IPS DF 19.7 (cell line): Measurements from ENCODE around the gene C7orf57.
"Not testable (repeated sequence)": the region's sequence is repeated elsewhere in the genome, so short reads cannot be mapped to it uniquely, and the experiment has no call there.

Source experiments
- DNase-seq: peaks from one replicate; pipeline ENCODE4 v3.0.0-alpha.2; 2013; ENCODE audit warnings: low read depth, low spot score

C7orf57 gene

GRCh38 chr7:48035301-48035966, at the start of gene C7orf57:
Gene C7orf57, plus strand, starts transcription at chr7:48035543. Its CDS starts 766 bp downstream, at chr7:48036309.
- peak; percentile 60 for DNase-seq

DNA sequence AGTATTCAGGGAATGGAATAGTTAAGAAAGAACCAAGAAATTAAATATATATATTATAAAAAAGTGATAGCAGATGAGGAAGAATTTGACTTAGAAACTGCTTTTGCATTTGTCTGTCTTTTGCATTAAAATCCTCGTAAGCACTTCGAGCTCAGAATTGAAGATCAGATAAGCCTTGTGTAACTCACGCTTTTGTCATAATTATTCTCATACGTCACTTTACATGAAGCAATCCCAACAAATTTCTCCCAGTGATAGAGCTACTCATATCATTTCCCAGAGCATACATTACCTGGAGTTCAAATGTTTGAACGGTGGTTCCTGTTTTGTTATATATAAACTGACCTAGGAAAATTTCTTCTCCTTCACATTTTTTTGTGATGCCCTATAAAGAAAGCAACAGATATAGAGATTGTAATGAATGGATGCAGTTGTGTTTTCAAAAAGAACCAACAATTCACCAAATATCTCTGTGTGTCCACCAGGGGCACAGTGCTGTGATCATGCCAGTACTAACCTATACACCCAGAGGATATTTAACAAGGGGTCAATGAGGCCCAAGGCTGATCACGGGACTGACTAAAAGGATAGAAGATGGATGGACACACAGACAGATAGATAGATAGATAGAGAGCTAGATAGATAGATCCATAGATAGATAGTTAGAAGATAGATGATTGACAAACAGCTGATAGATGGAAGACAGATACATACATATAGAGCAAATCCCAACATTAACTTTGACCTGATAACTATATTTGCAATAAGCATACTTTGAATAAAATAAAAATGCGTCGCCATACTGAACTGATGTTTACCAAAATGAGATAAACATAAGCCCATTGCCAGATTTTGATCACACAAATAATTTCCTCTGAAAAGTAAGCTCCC, 46.6 kb upstream of the C7orf57 start:
- DNase-seq = no peak

DNA sequence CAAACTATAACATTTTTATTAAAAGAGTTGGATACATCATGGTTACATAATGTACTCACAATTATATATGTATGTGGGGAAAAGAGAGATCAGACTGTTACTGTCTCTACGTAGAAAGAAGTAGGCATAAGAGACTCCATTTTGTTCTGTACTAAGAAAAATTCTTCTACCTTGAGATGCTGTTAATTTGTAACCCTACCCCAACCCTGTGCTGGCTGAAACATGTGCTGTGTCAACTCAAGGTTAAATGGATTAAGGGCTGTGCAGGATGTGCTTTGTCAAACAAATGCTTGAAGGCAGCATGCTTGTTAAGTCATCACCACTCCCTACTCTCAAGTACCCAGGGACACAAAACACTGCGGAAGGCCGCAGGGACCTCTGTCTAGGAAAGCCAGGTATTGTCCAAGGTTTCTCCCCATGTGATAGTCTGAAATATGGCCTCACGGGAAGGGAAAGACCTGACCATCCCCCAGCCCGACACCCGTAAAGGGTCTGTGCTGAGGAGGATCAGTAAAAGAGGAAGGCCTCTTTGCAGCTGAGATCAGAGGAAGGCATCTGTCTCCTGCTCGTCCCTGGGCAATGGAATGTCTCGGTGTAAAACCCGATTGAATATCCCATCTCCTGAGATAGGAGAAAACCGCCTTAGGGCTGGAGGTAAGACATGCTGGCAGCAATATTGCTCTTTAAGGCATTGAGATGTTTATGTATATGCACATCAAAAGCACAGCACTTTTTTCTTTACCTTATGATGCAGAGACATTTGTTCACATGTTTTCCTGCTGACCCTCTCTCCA, 45.5 kb upstream of the C7orf57 start:
- DNase-seq = not testable (repeated sequence)

DNA sequence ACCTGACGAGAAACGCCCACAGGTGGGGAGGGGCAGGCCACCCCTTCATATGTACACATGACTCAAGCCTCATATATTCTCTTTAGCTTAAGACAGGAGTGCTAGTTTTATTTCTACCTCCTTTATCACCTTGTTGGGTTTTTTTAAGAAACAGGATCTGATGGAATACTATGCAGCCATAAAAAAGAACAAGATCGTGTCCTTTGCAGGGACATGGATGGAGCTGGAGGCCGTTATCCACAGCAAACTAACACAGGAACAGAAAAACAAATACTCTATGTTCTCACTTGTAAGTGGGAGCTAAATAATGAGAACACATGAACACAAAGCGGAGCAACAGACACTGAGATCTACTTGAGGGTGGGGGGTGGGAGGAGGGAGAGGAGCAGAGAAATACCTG, 44.8 kb upstream of the C7orf57 start:
- DNase-seq = no peak

- DNase-seq = no peak
Observed at GRCh38 chr7:47991270-47991669, 44.1 kb upstream of the C7orf57 start.

GRCh38 chr7:47991741-47992311, 43.5 kb upstream of the C7orf57 start:
- peak; percentile 42 for DNase-seq

- no peak for DNase-seq
Observed at GRCh38 chr7:47992446-47992845, 42.9 kb upstream of the C7orf57 start.

DNA sequence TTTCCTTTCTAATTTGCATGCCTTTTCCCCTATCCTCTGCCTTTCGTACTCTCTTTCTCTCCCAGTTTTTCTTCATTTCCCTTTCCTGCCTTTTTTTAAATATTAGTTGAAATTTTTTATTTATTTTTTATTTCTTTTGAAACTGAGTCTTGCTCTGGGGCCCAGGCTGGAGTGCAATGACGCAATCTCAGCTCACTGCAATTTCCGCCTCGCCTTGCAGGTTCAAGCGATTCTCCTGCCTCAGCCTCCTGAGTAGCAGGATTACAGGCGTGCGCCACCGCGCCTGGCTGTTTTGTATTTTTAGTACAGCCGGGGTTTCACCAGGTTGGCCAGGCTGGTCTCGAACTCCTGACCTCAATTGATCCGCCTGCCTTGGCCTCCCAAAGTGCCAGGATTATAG, 35.9 kb upstream of the C7orf57 start:
- no peak for DNase-seq

DNA sequence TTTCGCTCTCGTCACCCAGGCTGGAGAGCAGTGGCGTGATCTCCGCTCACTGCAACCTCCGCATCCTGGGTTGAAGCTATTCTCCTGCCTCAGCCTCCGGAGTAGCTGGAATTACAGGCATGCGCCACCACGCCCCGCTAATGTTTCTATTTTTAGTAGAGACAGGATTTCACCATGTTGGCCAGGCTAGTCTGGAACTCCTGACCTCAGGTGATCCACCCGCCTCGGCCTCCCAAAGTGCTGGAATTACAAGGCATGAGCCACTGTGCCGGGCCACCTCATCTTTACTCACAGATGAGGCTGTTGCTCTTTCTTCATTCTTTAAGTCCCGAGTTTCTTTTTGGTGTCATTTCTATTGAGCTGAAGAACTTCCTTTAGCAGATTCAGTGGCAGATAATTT, 35.2 kb upstream of the C7orf57 start:
- DNase-seq = not testable (repeated sequence)

DNA sequence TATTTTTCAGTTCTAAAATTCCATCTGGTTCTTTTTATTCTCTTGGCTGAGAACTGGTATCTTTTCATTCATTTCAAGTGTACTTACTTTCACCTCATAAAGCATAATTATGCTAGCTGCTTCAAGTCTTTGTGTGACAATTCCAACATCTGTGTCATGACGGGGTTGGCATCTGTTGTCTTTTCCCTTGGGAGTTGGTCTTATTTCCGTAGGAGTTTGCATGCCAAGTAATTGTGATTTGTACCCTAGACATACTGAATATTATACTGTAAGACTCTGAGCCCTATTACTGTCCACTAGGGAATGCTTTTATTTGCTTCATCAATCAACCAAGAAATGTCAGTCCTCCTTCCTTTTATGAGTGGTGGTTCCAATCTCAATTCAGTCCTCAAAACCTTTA, 31.3 kb upstream of the C7orf57 start:
- no peak for DNase-seq

GRCh38 chr7:48004638-48005037, 30.7 kb upstream of the C7orf57 start:
- no peak for DNase-seq

GRCh38 chr7:48006866-48007265, 28.5 kb upstream of the C7orf57 start:
- no peak for DNase-seq

GRCh38 chr7:48009257-48009656, 26.1 kb upstream of the C7orf57 start:
- DNase-seq = no peak

GRCh38 chr7:48009954-48010353, 25.4 kb upstream of the C7orf57 start:
- DNase-seq = no peak

GRCh38 chr7:48011323-48011722, 24.0 kb upstream of the C7orf57 start:
- DNase-seq = no peak

DNA sequence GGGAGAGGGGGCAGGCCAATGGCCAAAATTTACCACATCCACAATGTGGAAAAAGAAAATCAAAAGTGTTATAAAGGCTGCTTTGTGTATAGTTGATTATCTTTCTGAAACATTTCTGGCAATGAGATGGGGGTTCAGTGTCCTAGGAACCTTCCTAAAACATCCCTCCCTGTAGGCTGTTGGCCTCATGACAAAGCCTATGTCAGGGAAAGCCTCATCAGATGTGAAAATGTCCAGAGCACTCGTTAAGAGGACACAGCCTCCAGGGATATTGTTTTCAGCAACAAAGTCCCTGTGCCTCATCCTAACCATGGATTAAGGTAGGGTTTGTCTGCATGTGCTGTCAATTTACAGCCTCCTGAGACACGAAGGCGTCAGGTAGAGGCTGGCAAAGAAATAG, 23.4 kb upstream of the C7orf57 start:
- DNase-seq = no peak

GRCh38 chr7:48016641-48017040, 18.7 kb upstream of the C7orf57 start:
- no peak for DNase-seq

DNA sequence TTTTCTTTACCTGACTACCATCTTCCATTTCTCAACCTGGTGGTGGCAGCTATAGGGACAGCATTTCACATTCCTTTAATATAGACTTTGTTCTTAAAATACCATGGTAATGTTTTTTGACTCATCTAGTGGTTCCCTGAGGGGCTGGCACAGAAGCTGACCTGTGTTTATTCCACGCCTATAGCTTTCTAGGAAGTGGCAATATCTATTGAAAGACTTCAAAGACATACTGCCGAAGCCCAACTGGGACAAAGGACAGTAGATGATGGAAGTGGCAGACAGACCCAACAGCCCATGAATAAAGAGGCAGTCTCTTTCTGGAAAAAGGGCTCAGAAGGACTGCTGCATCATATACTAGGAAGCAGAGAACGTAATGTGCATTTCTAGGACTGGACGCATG, 17.7 kb upstream of the C7orf57 start:
- DNase-seq = no peak

- DNase-seq = no peak
Observed at GRCh38 chr7:48025624-48026023, 9.7 kb upstream of the C7orf57 start.

GRCh38 chr7:48028938-48029337, 6.4 kb upstream of the C7orf57 start, which contains the start of gene SUN3:
Gene SUN3, minus strand, starts transcription at chr7:48029107. Its CDS starts 169 bp downstream, at chr7:48028938.
- DNase-seq = no peak

DNA sequence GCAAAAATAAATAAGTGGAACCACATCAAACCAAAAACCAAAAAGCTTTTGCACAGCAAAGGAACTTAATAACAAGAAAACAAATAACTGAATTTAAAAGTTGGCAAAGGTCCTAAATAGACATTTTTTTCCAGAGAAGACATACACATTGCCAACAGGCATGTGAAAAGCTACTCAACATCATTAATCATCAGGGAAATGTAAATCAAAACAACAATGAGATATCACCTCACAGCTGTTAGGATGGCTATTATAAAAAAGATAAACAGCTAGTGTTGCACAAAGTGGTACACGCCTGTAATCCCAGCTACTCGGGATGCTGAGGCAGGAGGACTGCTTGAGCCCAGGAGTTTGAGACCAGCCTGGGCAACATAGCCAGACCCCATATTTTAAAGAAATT, 4.2 kb upstream of the C7orf57 start:
- no peak for DNase-seq

DNA sequence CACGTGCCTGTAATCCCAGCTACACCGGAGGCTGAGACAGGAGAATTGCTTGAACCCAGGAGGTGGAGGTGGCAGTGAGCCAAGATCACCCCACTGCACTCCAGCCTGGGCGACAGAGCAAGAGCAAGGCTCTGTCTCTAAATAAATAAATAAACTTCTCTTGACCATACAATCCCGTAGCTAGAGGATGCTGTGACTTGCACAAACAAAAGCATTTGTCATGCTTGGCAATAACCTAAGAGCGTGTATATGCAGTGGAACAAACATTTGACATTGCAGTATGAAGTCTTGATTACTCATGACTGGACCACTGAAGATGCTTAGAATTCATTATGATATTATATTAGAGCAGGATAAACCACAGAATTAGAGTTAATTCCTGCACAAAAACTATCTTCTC, 1.4 kb upstream of the C7orf57 start:
- no peak for DNase-seq
